Vagina (tissue), 2 donors: Measurements from ENCODE around the gene RNF10.

Source experiments
- CTCF ChIP-seq, 3 experiments: fragments of 450-650 bp in 2 of 3; fragments of 200-600 bp in 1 of 3; sonication (generic) in 1 of 3; IDR thresholded peaks; one replicate each; pipeline ENCODE4 v1.5.1; 2017 to 2019; ENCODE audit warnings: antibody characterized with exemption in 3 of 3, mild to moderate bottlenecking in 2 of 3, moderate library complexity in 2 of 3
- POLR2A ChIP-seq, 2 donors: fragments of 450-650 bp; IDR thresholded peaks; one replicate each; pipeline ENCODE4 v1.6.1; 2017; ENCODE audit warnings: antibody characterized with exemption in 2 of 2, mild to moderate bottlenecking in 2 of 2, moderate library complexity in 2 of 2

GRCh38 chr12:120625557-120626419, 91.6 kb downstream of the RNF10 start:
- TF ChIP-seq POLR2A (IDR thresholded peaks at IDR 0.05) (no peak), CTCF (IDR thresholded peaks at IDR 0.05) (no peak)
